ENCODE measurements around the gene SLC5A5. TPM values are rescaled to one million over a fixed set of nuclear protein-coding genes. Genes with fewer than 3 reads are reported as not detected.

The SLC5A5 gene
- polyA plus RNA-seq, 1 of the 3 experiments (the other 2 are of a cell fraction): 0.02 TPM

- 0 out of 2 replicates have a peak, but pooled peaks have one; percentile 6 for TF ChIP-seq SMC3 (IDR thresholded peaks at IDR 0.05; ENCODE audit: low read depth, low read length)
- no peak for TF ChIP-seq ZBTB33 (IDR thresholded peaks at IDR 0.05; ENCODE audit: borderline replicate concordance, low read depth)
- no peak for TF ChIP-seq YY1 (IDR thresholded peaks at IDR 0.05; ENCODE audit: low read depth)
- no peak for TF ChIP-seq REST (IDR thresholded peaks at IDR 0.05; ENCODE audit: low read depth, low read length)
- TF ChIP-seq EZH2phosphoT487 (IDR thresholded peaks at IDR 0.05; ENCODE audit: borderline replicate concordance, low read depth): no peak
- no peak for TF ChIP-seq USF2 (IDR thresholded peaks at IDR 0.05; ENCODE audit: borderline replicate concordance, low read depth, low read length)
- TF ChIP-seq TEAD4 (IDR thresholded peaks at IDR 0.05; ENCODE audit: borderline replicate concordance, insufficient read depth): no peak
- TF ChIP-seq MEF2A (IDR thresholded peaks at IDR 0.05; ENCODE audit: borderline replicate concordance, low read depth): no peak
- TF ChIP-seq JUND (IDR thresholded peaks at IDR 0.05): no peak
- no peak for TF ChIP-seq GATA2 (CRISPR knock-in tag; IDR thresholded peaks at IDR 0.05)
- TF ChIP-seq SIN3A (IDR thresholded peaks at IDR 0.05; ENCODE audit: borderline replicate concordance, low read depth, low read length): no peak
- no peak for TF ChIP-seq USF1 (IDR thresholded peaks at IDR 0.05; ENCODE audit: borderline replicate concordance, low read depth)
- peak; percentile 16; the same call in 1 of the 2 replicates for TF ChIP-seq CTCF (IDR thresholded peaks at IDR 0.05)
- no peak for TF ChIP-seq FOXJ3 (CRISPR knock-in tag; IDR thresholded peaks at IDR 0.05)
- TF ChIP-seq RFX5 (IDR thresholded peaks at IDR 0.05; ENCODE audit: low read length): no peak
- TF ChIP-seq POLR2AphosphoS5 (IDR thresholded peaks at IDR 0.05; ENCODE audit: low read depth, low read length): no peak
- no peak for TF ChIP-seq TAF1 (IDR thresholded peaks at IDR 0.05; ENCODE audit: borderline replicate concordance, low read depth, low read length)
- TF ChIP-seq NRF1 (IDR thresholded peaks at IDR 0.05; ENCODE audit: low read depth, low read length): peak; percentile 42; the same call in 1 of the 2 replicates
- no peak for TF ChIP-seq IRF3 (IDR thresholded peaks at IDR 0.05; ENCODE audit: low read depth, low read length)
- no peak for TF ChIP-seq GABPA (IDR thresholded peaks at IDR 0.05; ENCODE audit: low read depth)
- TF ChIP-seq MXI1 (IDR thresholded peaks at IDR 0.05; ENCODE audit: low read depth, low read length): peak; percentile 36; the same call in 1 of the 2 replicates
- Histone ChIP-seq H3K9ac (peak overlapping the region; percentile 34), H3K36me3 (replicated peaks in 1 of 2; ENCODE audit: control insufficient read depth in 1 of 2, insufficient read depth in 2 of 2, low read length in 1 of 2) (no peaks in the 10 kb centered on the region), H3K79me2 (ENCODE audit: insufficient read depth) (no peaks in the 10 kb centered on the region), H3K9me2 (no peaks in the 10 kb centered on the region), H3K27ac (ENCODE audit: low read depth in 2 of 2, low read length in 1 of 2) (peak overlapping the region; percentile 54 to 93), H3K9me3 (no peaks in the 10 kb centered on the region), H3K4me2 (peak overlapping the region; percentile 85), H3K4me1 (ENCODE audit: control insufficient read depth in 1 of 2, insufficient read depth in 2 of 2, low read depth in 1 of 2, low read length in 1 of 2) (peaks cover 0 to 8% of the 10 kb centered on the region in 2 experiments; a peak in 1 of 4 replicates), H2AFZ (ENCODE audit: low read depth) (peak overlapping the region; percentile 98), H4K20me1 (ENCODE audit: insufficient read depth) (no peaks in the 10 kb centered on the region), H3K4me3 (ENCODE audit: low read depth in 2 of 2, low read length in 1 of 2) (peak overlapping the region; percentile 51 to 81), H3K27me3 (ENCODE audit: insufficient read depth) (no peaks in the 10 kb centered on the region), H3F3A (replicated peaks; ENCODE audit: insufficient read depth) (peaks cover 3% of the 10 kb centered on the region)
- ChIA-PET CTCF (interaction anchor here (1.0 to 1.5 kb wide), 3 partner anchors 29 to 126 kb away, joined by 3 read pairs; partner anchors contain the start of gene CCDC124), POLR2A (interaction anchor here (0.6 to 1.2 kb wide), 5 partner anchors 12 to 119 kb away, joined by 3 to 6 read pairs (median 5); partner anchors contain the start of genes JAK3 and RPL18A)
- WGBS (ENCODE audit: low lambda C conversion rate): 3% methylated on average over 21 of the region's 29 CpGs
- DNase-seq: peak; percentile 96
Measured at GRCh38 chr19:17829855-17830566, 41.7 kb upstream of the SLC5A5 start.
